CD4-positive, alpha-beta T cell (primary cell): ENCODE measurements around the gene MLLT6. TPM values are rescaled to one million over a fixed set of nuclear protein-coding genes. Genes with fewer than 3 reads are reported as not detected.

Experiments
- ATAC-seq: fragments of 200-7000 bp; cut with Tn5 transposase; one replicate; pipeline ENCODE4 v1.10.0; 2022; ENCODE audit warnings: mild to moderate bottlenecking; ENCODE audit not compliant: poor library complexity
- CTCF ChIA-PET: fragments of 350-600 bp; sonication (Branson Sonifier 250); formaldehyde crosslinking; loops from one replicate; lab custom pipeline; 2021; ENCODE audit warnings: antibody characterized with exemption, inconsistent platforms; lab: Charles Lee
- POLR2A ChIA-PET: fragments of 350-600 bp; sonication (Branson Sonifier 250); formaldehyde crosslinking; loops from one replicate; lab custom pipeline; 2021; ENCODE audit warnings: antibody characterized with exemption, inconsistent platforms; lab: Charles Lee
- DNase-seq, 14 experiments: peaks; one replicate each; pipeline ENCODE4 v3.0.0-alpha.2; 2013 to 2020; ENCODE audit warnings: mixed read lengths in 2 of 14
- H3K27ac ChIP-seq, 2 donors: one replicate each; pipeline versions ENCODE4 v1.5.1 to v1.7.0; 2013; ENCODE audit warnings: low read length in 2 of 2, low read depth in 1 of 2, mild to moderate bottlenecking in 1 of 2
- H3K27me3 ChIP-seq, 2 experiments: 1 replicate in 1 of 2; 2 replicates in 1 of 2; pipeline versions ENCODE4 v1.6.1 to v1.7.0; 2013; ENCODE audit warnings: low read length in 2 of 2, control low read depth in 1 of 2, mild to moderate bottlenecking in 1 of 2, moderate library complexity in 1 of 2; ENCODE audit not compliant: insufficient read depth in 2 of 2, control insufficient read depth in 1 of 2
- H3K36me3 ChIP-seq: one replicate; pipeline ENCODE4 v1.6.1; 2013; ENCODE audit warnings: low read length, control low read depth; ENCODE audit not compliant: insufficient read depth
- H3K4me1 ChIP-seq: one replicate; pipeline ENCODE4 v1.6.1; 2013; ENCODE audit warnings: low read length, control low read depth; ENCODE audit not compliant: insufficient read depth
- H3K4me3 ChIP-seq: one replicate; pipeline ENCODE4 v1.5.1; 2013; ENCODE audit warnings: mild to moderate bottlenecking, low read length, moderate library complexity
- H3K9me3 ChIP-seq, 2 experiments: 1 replicate in 1 of 2; 2 replicates in 1 of 2; pipeline versions ENCODE4 v1.6.1 to v1.7.0; 2013; ENCODE audit warnings: low read length in 2 of 2, mild to moderate bottlenecking in 2 of 2, control low read depth in 1 of 2, moderate library complexity in 1 of 2; ENCODE audit not compliant: control insufficient read depth in 1 of 2, insufficient read depth in 1 of 2
- H3K27ac Mint-ChIP-seq: one replicate; pipeline ENCODE4 v1.8.0; 2020; ENCODE audit warnings: mixed read lengths
- H3K27me3 Mint-ChIP-seq: one replicate; pipeline ENCODE4 v1.8.0; 2021; ENCODE audit warnings: mixed read lengths
- H3K36me3 Mint-ChIP-seq: one replicate; pipeline ENCODE4 v1.8.0; 2021; ENCODE audit warnings: low read depth, mixed read lengths
- H3K4me1 Mint-ChIP-seq: one replicate; pipeline ENCODE4 v1.8.0; 2021; ENCODE audit warnings: low read depth, mixed read lengths
- H3K4me3 Mint-ChIP-seq: one replicate; pipeline ENCODE4 v1.8.0; 2020; ENCODE audit warnings: mild to moderate bottlenecking, mixed read lengths
- H3K9me3 Mint-ChIP-seq: one replicate; pipeline ENCODE4 v1.8.0; 2020; ENCODE audit warnings: mixed read lengths
- CTCF ChIP-seq: fragments of 200-600 bp; IDR thresholded peaks from one replicate; pipeline ENCODE4 v1.8.0; 2022; ENCODE audit warnings: antibody characterized with exemption, mild to moderate bottlenecking
- intact Hi-C, 2 experiments: fragments of 100-400 bp; cut with DNase I in 1 of 2; cut with micrococcal nuclease in 1 of 2; formaldehyde crosslinking; loops; one replicate each; pipeline versions ENCODE4 v1.15.1 to v1.9.0; 2023 to 2025; cut with DNase I, micrococcal nuclease
- total RNA-seq, 174 experiments: library from RNA in 2 of 174; stranded (reverse) in 2 of 174; gene quantifications; one replicate each; pipeline ENCODE4 v1.2.3 and lab custom pipeline; 2021 to 2026

MLLT6 gene
- total RNA-seq, 2 experiments from 2014 or later: 321 to 324 TPM

- intact Hi-C loops: loop anchor here (1.0 to 10.0 kb wide), 7 partner anchors 24 to 402 kb away; partner anchors contain the start of genes MLLT6 (in 2 of the 2), CWC25 (in 1 of the 2), PIP4K2B (in 1 of the 2) and PLXDC1 (in 1 of the 2)
- Mint-ChIP-seq H3K27ac (peak within 1 kb of the TSS; percentile 83), H3K4me3 (peak within 1 kb of the TSS; percentile 99), H3K36me3 (peaks cover 34% of the 10 kb centered on the region), H3K4me1 (peaks cover 38% of the 10 kb centered on the region), H3K9me3 (no peaks in the 10 kb centered on the region), H3K27me3 (peaks cover 27% of the 10 kb centered on the region)
- H3K27ac ChIP-seq: peak within 1 kb of the TSS; percentile 80 to 93
- DNase-seq: peak; percentile 86 to 100 (median 93)
- no peak for TF ChIP-seq CTCF
- H3K9me3 ChIP-seq: peaks cover 0 to 15% of the 10 kb centered on the region in 2 experiments
- H3K36me3 ChIP-seq: peaks cover 29% of the 10 kb centered on the region
- POLR2A ChIA-PET: interaction anchor here (0.8 to 2.8 kb wide), 17 partner anchors 9 to 709 kb away, joined by 3 to 22 read pairs (median 5); partner anchors contain the start of genes CDK12, CISD3, LASP1 and MLLT6
- peaks cover 30 to 33% of the 10 kb centered on the region in 2 experiments for H3K27me3 ChIP-seq
- peak within 1 kb of the TSS; percentile 90 for H3K4me3 ChIP-seq
- peak; percentile 85 for ATAC-seq
- CTCF ChIA-PET: interaction anchor here (0.8 to 1.2 kb wide), 2 partner anchors 17 to 46 kb away, joined by 3 to 4 read pairs; no protein-coding TSS in a partner anchor
- peaks cover 68% of the 10 kb centered on the region for H3K4me1 ChIP-seq
These were observed 47.4 kb downstream of the MLLT6 start, which contains the start of gene PSMB3 for GRCh38 chr17:38752308-38753070. Gene PSMB3, plus strand, starts transcription at chr17:38752741. Its CDS starts 86 bp downstream, at chr17:38752827.

- Histone ChIP-seq H3K36me3 (peaks cover 35% of the 10 kb centered on the region), H3K4me1 (peaks cover 66% of the 10 kb centered on the region), H3K27ac (peak overlapping the region; percentile 80), H3K27me3 (peaks cover 27 to 28% of the 10 kb centered on the region in 2 experiments), H3K9me3 (peaks cover 0 to 15% of the 10 kb centered on the region in 2 experiments), H3K4me3 (peak overlapping the region; percentile 90)
- no peak for ATAC-seq
- intact Hi-C loops: loop anchor here (2.0 to 10.0 kb wide), 6 partner anchors 24 to 402 kb away; partner anchors contain the start of genes MLLT6 (in 2 of the 2), CWC25 (in 1 of the 2) and PLXDC1 (in 1 of the 2)
- no peak for TF ChIP-seq CTCF
- Mint-ChIP-seq H3K9me3 (no peaks in the 10 kb centered on the region), H3K4me3 (peak overlapping the region; percentile 99), H3K27ac (peak overlapping the region; percentile 83), H3K27me3 (peaks cover 27% of the 10 kb centered on the region), H3K4me1 (peaks cover 38% of the 10 kb centered on the region), H3K36me3 (peaks cover 34% of the 10 kb centered on the region)
- POLR2A ChIA-PET: interaction anchor here (0.7 to 2.5 kb wide), 4 partner anchors 8 to 100 kb away, joined by 4 to 22 read pairs (median 9); partner anchors contain the start of genes MLLT6 and RPL23
- CTCF ChIA-PET: interaction anchor here (1.2 kb wide), 1 partner anchor 46 kb away, joined by 4 read pairs; no protein-coding TSS in a partner anchor
- DNase-seq: no peak
These were observed 48.0 kb downstream of the MLLT6 start for GRCh38 chr17:38753071-38753506.

- Mint-ChIP-seq H3K4me3 (no peak overlapping the region), H3K36me3 (peaks cover 76% of the 10 kb centered on the region), H3K27me3 (no peaks in the 10 kb centered on the region), H3K9me3 (no peaks in the 10 kb centered on the region), H3K27ac (peak overlapping the region; percentile 21), H3K4me1 (peaks cover 4% of the 10 kb centered on the region)
- peak; percentile 48 for ATAC-seq
- no peak overlapping the region for H3K27ac ChIP-seq
- no peak overlapping the region for H3K4me3 ChIP-seq
- ChIA-PET CTCF (interaction anchor here (0.8 to 0.9 kb wide), 2 partner anchors 37 to 92 kb away, joined by 3 read pairs; partner anchors contain the start of gene RPL23), POLR2A (interaction anchor here (0.9 to 1.2 kb wide), 2 partner anchors 9 to 59 kb away, joined by 3 to 5 read pairs; partner anchors contain the start of gene PSMB3)
- H3K9me3 ChIP-seq: no peaks in the 10 kb centered on the region
- DNase-seq: peak in 5 of 14 experiments; percentile 22 to 59 (median 35)
- H3K4me1 ChIP-seq: peaks cover 11% of the 10 kb centered on the region
- peaks cover 86% of the 10 kb centered on the region for H3K36me3 ChIP-seq
- no peaks in the 10 kb centered on the region for H3K27me3 ChIP-seq
- intact Hi-C loops: loop anchor here in 1 of 2 experiments (1.0 kb wide), 1 partner anchor 392 kb away; no protein-coding TSS in a partner anchor
- peak; percentile 17 for TF ChIP-seq CTCF
These were observed 56.5 kb downstream of the MLLT6 start for GRCh38 chr17:38761612-38762011.
